ENCODE results near the gene MITF.

Gene MITF

DNA sequence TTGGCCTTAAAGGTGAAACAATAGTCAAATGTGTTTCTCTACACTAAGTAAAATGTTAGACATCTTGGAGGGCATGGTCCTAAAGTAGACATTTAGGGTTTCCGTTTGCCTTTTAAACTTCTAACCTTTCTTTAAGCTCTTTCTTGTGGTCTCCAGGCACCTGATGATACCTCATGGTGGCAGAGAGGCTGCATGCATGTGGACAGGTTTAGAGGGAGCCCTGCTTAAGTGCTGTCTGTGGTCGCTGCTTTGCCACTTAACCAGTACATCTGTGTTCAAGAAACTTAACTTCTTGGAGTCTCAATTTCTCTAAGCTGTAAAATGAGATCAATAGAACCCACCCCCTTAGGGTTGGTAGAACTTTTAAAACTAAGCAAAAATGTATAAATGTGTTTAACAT, 6.2 kb downstream of the MITF start:
- TF ChIP-seq POLR2A (IDR thresholded peaks at IDR 0.05; ENCODE audit: extremely low read depth, insufficient read length) (no peak), MYC (IDR thresholded peaks at IDR 0.05; ENCODE audit: low read depth, low read length) (no peak)
- TF ChIP-seq, protein P1, sequence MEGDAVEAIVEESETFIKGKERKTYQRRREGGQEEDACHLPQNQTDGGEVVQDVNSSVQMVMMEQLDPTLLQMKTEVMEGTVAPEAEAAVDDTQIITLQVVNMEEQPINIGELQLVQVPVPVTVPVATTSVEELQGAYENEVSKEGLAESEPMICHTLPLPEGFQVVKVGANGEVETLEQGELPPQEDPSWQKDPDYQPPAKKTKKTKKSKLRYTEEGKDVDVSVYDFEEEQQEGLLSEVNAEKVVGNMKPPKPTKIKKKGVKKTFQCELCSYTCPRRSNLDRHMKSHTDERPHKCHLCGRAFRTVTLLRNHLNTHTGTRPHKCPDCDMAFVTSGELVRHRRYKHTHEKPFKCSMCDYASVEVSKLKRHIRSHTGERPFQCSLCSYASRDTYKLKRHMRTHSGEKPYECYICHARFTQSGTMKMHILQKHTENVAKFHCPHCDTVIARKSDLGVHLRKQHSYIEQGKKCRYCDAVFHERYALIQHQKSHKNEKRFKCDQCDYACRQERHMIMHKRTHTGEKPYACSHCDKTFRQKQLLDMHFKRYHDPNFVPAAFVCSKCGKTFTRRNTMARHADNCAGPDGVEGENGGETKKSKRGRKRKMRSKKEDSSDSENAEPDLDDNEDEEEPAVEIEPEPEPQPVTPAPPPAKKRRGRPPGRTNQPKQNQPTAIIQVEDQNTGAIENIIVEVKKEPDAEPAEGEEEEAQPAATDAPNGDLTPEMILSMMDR (IDR thresholded peaks at IDR 0.05; ENCODE audit: low read depth, low read length): no peak
- TF ChIP-seq, protein P2, sequence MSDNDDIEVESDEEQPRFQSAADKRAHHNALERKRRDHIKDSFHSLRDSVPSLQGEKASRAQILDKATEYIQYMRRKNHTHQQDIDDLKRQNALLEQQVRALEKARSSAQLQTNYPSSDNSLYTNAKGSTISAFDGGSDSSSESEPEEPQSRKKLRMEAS (IDR thresholded peaks at IDR 0.05; ENCODE audit: low read depth, low read length): no peak
- no peak for DNase-seq (ENCODE audit: low read depth)
- no peak overlapping the region for H3K4me3 ChIP-seq (ENCODE audit: low read depth, low read length)

DNA sequence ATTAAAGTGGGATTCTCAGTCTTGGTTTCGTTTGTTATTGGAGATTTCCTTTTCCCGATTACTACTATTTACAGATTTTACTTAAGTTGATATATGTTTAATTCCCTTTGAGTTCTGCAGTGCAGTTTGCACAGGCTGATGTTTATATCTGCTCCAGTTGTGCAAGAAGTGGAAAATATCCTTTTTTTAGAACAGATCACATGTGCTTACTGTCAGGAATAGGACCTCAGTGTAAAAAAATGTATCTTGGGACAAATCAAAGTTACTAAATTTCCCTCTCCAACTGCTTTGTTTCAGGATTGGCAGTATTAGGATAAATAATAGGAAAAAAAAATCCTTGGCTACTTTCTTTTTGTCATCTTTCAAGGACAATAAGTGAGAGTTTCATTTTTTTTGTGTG, 6.9 kb downstream of the MITF start:
- no peak for TF ChIP-seq MYC (IDR thresholded peaks at IDR 0.05; ENCODE audit: low read depth, low read length)
- TF ChIP-seq, protein P1 (IDR thresholded peaks at IDR 0.05; ENCODE audit: low read depth, low read length): no peak
- TF ChIP-seq POLR2A (IDR thresholded peaks at IDR 0.05; ENCODE audit: extremely low read depth, insufficient read length): no peak
- TF ChIP-seq, protein P2 (IDR thresholded peaks at IDR 0.05; ENCODE audit: low read depth, low read length): no peak
- H3K4me3 ChIP-seq (ENCODE audit: low read depth, low read length): no peak overlapping the region
- DNase-seq (ENCODE audit: low read depth): no peak

DNA sequence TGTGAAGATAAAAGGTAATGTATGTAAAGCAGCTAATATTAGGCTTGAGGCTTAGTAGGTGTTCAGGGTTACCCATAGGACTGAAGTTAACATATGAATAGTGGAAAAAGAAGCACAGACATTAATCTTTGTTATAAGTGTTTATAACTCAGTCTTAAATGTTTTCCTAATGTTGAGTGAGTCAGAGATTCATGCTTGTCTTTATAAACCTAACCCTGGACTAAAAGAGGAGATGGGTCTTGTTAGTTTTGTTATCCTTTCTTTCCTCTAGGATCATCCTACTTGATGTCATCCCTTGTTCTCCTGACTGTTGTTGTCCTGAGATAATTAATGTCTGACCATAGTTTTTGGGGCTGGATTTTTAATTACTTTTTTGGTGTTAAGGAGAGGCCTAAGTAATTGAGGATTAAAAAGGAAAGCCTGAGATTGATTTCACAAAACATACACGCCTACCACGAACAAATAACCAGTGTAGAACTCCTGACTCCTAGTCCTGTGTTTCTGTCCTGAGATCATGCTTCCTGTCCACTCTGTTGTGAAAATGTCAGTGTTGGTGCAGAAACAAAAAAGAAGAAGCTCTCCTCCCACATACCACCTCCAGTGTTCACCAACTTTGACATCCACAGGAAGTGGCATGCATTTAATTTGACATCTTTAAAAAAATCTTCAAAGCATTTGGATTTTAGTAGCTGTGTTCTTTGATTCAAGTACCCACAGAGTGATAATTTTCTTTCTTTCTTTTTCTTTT, 8.4 kb downstream of the MITF start:
- TF ChIP-seq, protein P1 (IDR thresholded peaks at IDR 0.05; ENCODE audit: low read depth, low read length): no peak
- TF ChIP-seq, protein P2 (IDR thresholded peaks at IDR 0.05; ENCODE audit: low read depth, low read length): no peak
- TF ChIP-seq POLR2A (IDR thresholded peaks at IDR 0.05; ENCODE audit: extremely low read depth, insufficient read length) (no peak), MYC (IDR thresholded peaks at IDR 0.05; ENCODE audit: low read depth, low read length) (no peak)
- H3K4me3 ChIP-seq (ENCODE audit: low read depth, low read length): no peak overlapping the region
- peak; percentile 47 for DNase-seq (ENCODE audit: low read depth)

DNA sequence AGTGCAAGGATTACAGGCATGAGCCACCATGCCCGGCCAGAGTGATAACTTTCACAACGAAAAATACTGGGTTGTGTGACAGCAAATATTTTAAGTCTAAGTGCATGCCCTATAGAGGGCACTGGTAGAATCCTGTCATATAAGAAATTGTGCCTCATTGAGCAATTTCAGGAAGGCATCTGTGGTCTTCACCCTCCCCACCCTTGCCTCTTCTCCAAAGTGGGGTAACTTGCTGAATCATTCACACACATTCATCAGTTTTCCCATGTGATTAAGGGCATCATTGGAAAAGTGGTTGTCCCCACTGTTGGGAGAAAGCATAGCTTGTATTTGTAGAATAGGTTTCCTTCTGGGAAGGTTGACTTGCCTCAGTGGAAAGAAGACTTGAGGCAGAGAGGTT, 9.2 kb downstream of the MITF start:
- TF ChIP-seq MYC (IDR thresholded peaks at IDR 0.05; ENCODE audit: low read depth, low read length) (no peak), POLR2A (IDR thresholded peaks at IDR 0.05; ENCODE audit: extremely low read depth, insufficient read length) (no peak)
- TF ChIP-seq, protein P1 (IDR thresholded peaks at IDR 0.05; ENCODE audit: low read depth, low read length): no peak
- TF ChIP-seq, protein P2 (IDR thresholded peaks at IDR 0.05; ENCODE audit: low read depth, low read length): no peak
- peak; percentile 45 for DNase-seq (ENCODE audit: low read depth)
- no peak overlapping the region for H3K4me3 ChIP-seq (ENCODE audit: low read depth, low read length)

DNA sequence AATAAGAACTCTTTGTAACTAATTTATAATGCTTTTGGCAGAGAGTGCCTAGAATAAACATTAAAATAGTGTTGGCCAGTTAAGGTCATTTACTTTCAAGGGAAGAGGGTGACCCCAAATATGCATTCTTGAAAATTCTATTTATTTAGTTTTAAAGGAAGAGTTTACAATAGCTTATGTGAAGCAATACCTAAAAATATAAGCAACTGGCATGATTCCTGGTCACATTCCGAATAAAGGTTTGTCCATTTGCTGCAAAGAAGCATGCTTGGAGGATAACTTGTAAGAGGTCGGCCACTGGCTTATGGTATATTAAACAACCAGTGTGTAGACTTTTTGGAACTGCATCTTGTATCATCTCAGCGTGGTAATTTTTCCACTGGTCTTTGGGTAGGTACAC, 10.2 kb downstream of the MITF start:
- DNase-seq (ENCODE audit: low read depth): no peak
- TF ChIP-seq MYC (IDR thresholded peaks at IDR 0.05; ENCODE audit: low read depth, low read length) (no peak), POLR2A (IDR thresholded peaks at IDR 0.05; ENCODE audit: extremely low read depth, insufficient read length) (no peak)
- TF ChIP-seq, protein P1 (IDR thresholded peaks at IDR 0.05; ENCODE audit: low read depth, low read length): no peak
- TF ChIP-seq, protein P2 (IDR thresholded peaks at IDR 0.05; ENCODE audit: low read depth, low read length): no peak
- H3K4me3 ChIP-seq (ENCODE audit: low read depth, low read length): no peak overlapping the region
